ENCODE measurements around the gene HSPG2. TPM values are rescaled to one million over a fixed set of nuclear protein-coding genes. Genes with fewer than 3 reads are reported as not detected.

Gene HSPG2
- total and polyA plus RNA-seq, 2 of the 13 experiments (the other 11 are each of a cell fraction or from before 2014, with no cell fraction given) = 9.1 to 13.1 TPM

- TF ChIP-seq MBNL3 (CRISPR knock-in tag; conservative IDR thresholded peaks at IDR 0.05) = no peak
- no peak for TF ChIP-seq ZNF800 (CRISPR knock-in tag; IDR thresholded peaks at IDR 0.05)
- TF ChIP-seq ZNF484 (CRISPR knock-in tag; IDR thresholded peaks at IDR 0.05; ENCODE audit: borderline replicate concordance, low read depth) = no peak
- no peak for TF ChIP-seq ZNF282 (IDR thresholded peaks at IDR 0.05; ENCODE audit: partially characterized antibody)
- no peak for TF ChIP-seq MXD4 (CRISPR knock-in tag; IDR thresholded peaks at IDR 0.05)
- no peak for TF ChIP-seq MIXL1 (CRISPR knock-in tag; IDR thresholded peaks at IDR 0.05)
- no peak for TF ChIP-seq CEBPG (CRISPR knock-in tag; IDR thresholded peaks at IDR 0.05)
- TF ChIP-seq PCBP2 (optimal IDR thresholded peaks at IDR 0.05; ENCODE audit: low read depth, low read length, poor library complexity, severe bottlenecking) = no peak
- TF ChIP-seq TFE3 (CRISPR knock-in tag; IDR thresholded peaks at IDR 0.05) = no peak
- TF ChIP-seq TBX2 (CRISPR knock-in tag; IDR thresholded peaks at IDR 0.05; ENCODE audit: borderline replicate concordance) = no peak
- ChIA-PET POLR2A (no interaction called here), CTCF (ENCODE audit: low intra/inter-chr PET ratio, low total read pairs) (no interaction called here)
- no peak overlapping the region for H3K4me2 ChIP-seq (ENCODE audit: low read depth, low read length)
- H3K36me3 ChIP-seq (replicated peaks in 1 of 2; ENCODE audit: control insufficient read depth in 1 of 2, insufficient read depth in 2 of 2, low read length in 2 of 2) = peaks cover 17 to 47% of the 10 kb centered on the region in 2 experiments
- no peak for FAIRE-seq
- BruUV-seq (replicated peaks) = no TSS peak
- DNase-seq (ENCODE audit: low spot score) = no peak
- H3K79me2 ChIP-seq (ENCODE audit: insufficient read depth, low read length) = no peaks in the 10 kb centered on the region
- in situ Hi-C loops (cut with HindIII; ENCODE audit: extremely low pct_ligation_motif_present, low pct_unique_long_range_greater_than_20kb) (no loop called here), intact Hi-C loops (cut with micrococcal nuclease; ENCODE audit: unreplicated experiment) (no loop called here)
- WGBS (ENCODE audit: low lambda C conversion rate) = 96% methylated on average over 9 of the region's 33 CpGs
- H3K4me3 ChIP-seq (replicated peaks in 1 of 3; ENCODE audit: insufficient read depth in 1 of 3, low read depth in 2 of 3, low read length in 3 of 3) = no peak overlapping the region
- no peak overlapping the region for H3K27ac ChIP-seq (ENCODE audit: extremely low read length, insufficient read depth, low read length)
- no peak overlapping the region for H2AFZ ChIP-seq (ENCODE audit: low read length)
- no peaks in the 10 kb centered on the region for H3K4me1 ChIP-seq (ENCODE audit: insufficient read depth, low read length)
- H3K27me3 ChIP-seq (ENCODE audit: control insufficient read depth in 1 of 2, insufficient read depth in 2 of 2, low read length in 2 of 2) = no peaks in the 10 kb centered on the region
- H3K9me3 ChIP-seq (ENCODE audit: low read length) = no peaks in the 10 kb centered on the region
- ATAC-seq = no peak
- no peaks in the 10 kb centered on the region for H4K20me1 ChIP-seq (ENCODE audit: insufficient read depth, low read length)
- no peak overlapping the region for H3K9ac ChIP-seq (ENCODE audit: insufficient read depth, low read depth, low read length)
Observed at GRCh38 chr1:21845646-21846641, 91.2 kb downstream of the HSPG2 start.
